ENCODE measurements around the gene PADI3. TPM values are rescaled to one million over a fixed set of nuclear protein-coding genes. Genes with fewer than 3 reads are reported as not detected.

The PADI3 gene
- total RNA-seq = not detected in 2 replicates

GRCh38 chr1:17248781-17249180 is at the start of gene PADI3:
Gene PADI3 (plus strand): TSS chr1:17249098. CDS start chr1:17249138, 40 bp downstream.

GRCh38 chr1:17204546-17205440 is 44.1 kb upstream of the PADI3 start, which contains the start of gene PADI1:
Gene PADI1 (plus strand): TSS chr1:17205128. CDS start chr1:17205218, 90 bp downstream.

GRCh38 chr1:17307946-17308345 is 59.0 kb downstream of the PADI3 start, which contains the start of gene PADI4:
Gene PADI4 (plus strand): TSS chr1:17308197. CDS start chr1:17308223, 26 bp downstream.

Other genes with a start within 250 kb of the PADI3 start
- gene ATP13A2, start 237.2 kb upstream of the PADI3 start, total RNA-seq = 24.8 and 36.3 TPM in 2 replicates
- gene SDHB, start 195.1 kb upstream of the PADI3 start, total RNA-seq = 159 and 207 TPM in 2 replicates
- gene PADI2, start 129.6 kb upstream of the PADI3 start, total RNA-seq = not detected in 2 replicates
- gene PADI1, start 44.0 kb upstream of the PADI3 start, total RNA-seq = 1.9 TPM in 1 of 2 replicates, not detected in the other
- not detected in 2 replicates for gene PADI4, start 59.1 kb downstream of the PADI3 start, total RNA-seq
- not detected in 2 replicates for gene PADI6, start 123.1 kb downstream of the PADI3 start, total RNA-seq
- gene RCC2, start 190.6 kb downstream of the PADI3 start, total RNA-seq = 27.1 and 29.1 TPM in 2 replicates

All from myometrial cell (primary cell).